Measurements from ENCODE around the gene C6orf58.

DNA sequence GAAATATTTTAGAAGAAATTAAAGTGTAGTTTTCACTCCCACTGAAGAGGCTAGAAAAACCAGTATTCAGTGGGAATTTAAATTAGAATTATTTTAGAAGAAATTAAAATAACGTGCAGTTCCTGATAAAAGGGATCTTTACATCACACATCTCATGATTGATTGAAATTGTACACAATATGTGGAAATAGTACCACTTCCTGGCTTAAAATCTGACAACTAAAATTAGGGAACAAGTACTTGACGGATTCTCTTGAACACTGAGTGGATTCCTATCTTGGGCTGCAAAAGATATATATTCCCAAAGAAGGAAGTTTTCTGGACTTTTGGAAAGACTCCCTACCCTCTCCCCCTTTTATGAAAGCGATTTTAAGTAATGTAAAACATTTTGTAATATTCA, 43.2 kb upstream of the C6orf58 start:
- TF ChIP-seq, protein P1, sequence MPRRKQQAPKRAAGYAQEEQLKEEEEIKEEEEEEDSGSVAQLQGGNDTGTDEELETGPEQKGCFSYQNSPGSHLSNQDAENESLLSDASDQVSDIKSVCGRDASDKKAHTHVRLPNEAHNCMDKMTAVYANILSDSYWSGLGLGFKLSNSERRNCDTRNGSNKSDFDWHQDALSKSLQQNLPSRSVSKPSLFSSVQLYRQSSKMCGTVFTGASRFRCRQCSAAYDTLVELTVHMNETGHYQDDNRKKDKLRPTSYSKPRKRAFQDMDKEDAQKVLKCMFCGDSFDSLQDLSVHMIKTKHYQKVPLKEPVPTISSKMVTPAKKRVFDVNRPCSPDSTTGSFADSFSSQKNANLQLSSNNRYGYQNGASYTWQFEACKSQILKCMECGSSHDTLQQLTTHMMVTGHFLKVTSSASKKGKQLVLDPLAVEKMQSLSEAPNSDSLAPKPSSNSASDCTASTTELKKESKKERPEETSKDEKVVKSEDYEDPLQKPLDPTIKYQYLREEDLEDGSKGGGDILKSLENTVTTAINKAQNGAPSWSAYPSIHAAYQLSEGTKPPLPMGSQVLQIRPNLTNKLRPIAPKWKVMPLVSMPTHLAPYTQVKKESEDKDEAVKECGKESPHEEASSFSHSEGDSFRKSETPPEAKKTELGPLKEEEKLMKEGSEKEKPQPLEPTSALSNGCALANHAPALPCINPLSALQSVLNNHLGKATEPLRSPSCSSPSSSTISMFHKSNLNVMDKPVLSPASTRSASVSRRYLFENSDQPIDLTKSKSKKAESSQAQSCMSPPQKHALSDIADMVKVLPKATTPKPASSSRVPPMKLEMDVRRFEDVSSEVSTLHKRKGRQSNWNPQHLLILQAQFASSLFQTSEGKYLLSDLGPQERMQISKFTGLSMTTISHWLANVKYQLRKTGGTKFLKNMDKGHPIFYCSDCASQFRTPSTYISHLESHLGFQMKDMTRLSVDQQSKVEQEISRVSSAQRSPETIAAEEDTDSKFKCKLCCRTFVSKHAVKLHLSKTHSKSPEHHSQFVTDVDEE (CRISPR knock-in tag; IDR thresholded peaks at IDR 0.05) = no peak
- TF ChIP-seq ZFP3 (CRISPR knock-in tag; IDR thresholded peaks at IDR 0.05) (no peak), ZNF565 (CRISPR knock-in tag; conservative IDR thresholded peaks at IDR 0.05; ENCODE audit: low read depth) (no peak), CSDC2 (CRISPR knock-in tag; IDR thresholded peaks at IDR 0.05) (no peak), SNAI2 (CRISPR knock-in tag; IDR thresholded peaks at IDR 0.05) (no peak), RARB (CRISPR knock-in tag; IDR thresholded peaks at IDR 0.05) (no peak), TCF4 (CRISPR knock-in tag; IDR thresholded peaks at IDR 0.05; ENCODE audit: borderline replicate concordance) (no peak)
- TF ChIP-seq, protein P2, sequence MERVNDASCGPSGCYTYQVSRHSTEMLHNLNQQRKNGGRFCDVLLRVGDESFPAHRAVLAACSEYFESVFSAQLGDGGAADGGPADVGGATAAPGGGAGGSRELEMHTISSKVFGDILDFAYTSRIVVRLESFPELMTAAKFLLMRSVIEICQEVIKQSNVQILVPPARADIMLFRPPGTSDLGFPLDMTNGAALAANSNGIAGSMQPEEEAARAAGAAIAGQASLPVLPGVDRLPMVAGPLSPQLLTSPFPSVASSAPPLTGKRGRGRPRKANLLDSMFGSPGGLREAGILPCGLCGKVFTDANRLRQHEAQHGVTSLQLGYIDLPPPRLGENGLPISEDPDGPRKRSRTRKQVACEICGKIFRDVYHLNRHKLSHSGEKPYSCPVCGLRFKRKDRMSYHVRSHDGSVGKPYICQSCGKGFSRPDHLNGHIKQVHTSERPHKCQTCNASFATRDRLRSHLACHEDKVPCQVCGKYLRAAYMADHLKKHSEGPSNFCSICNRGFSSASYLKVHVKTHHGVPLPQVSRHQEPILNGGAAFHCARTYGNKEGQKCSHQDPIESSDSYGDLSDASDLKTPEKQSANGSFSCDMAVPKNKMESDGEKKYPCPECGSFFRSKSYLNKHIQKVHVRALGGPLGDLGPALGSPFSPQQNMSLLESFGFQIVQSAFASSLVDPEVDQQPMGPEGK (CRISPR knock-in tag; IDR thresholded peaks at IDR 0.05; ENCODE audit: borderline replicate concordance) = no peak
